Measurements from ENCODE around the gene NELL1.

The NELL1 gene

GRCh38 chr11:21552911-21553310 lies 883.5 kb downstream of the NELL1 start:
- no peak for TF ChIP-seq CSRNP3 (CRISPR knock-in tag; IDR thresholded peaks at IDR 0.05)
- TF ChIP-seq PPARA (CRISPR knock-in tag; IDR thresholded peaks at IDR 0.05; ENCODE audit: borderline replicate concordance): no peak
- no peak for TF ChIP-seq ZC3H10 (CRISPR knock-in tag; IDR thresholded peaks at IDR 0.05)
- no peak for ATAC-seq

- no peak for ATAC-seq
- no peak for TF ChIP-seq ESRRG (CRISPR knock-in tag; IDR thresholded peaks at IDR 0.05)
- no peak for TF ChIP-seq ZNF70 (CRISPR knock-in tag; IDR thresholded peaks at IDR 0.05)
- no peak for TF ChIP-seq TOX (CRISPR knock-in tag; IDR thresholded peaks at IDR 0.05; ENCODE audit: borderline replicate concordance)
- TF ChIP-seq ZC3H10 (CRISPR knock-in tag; IDR thresholded peaks at IDR 0.05): no peak
- no peak for TF ChIP-seq PATZ1 (CRISPR knock-in tag; IDR thresholded peaks at IDR 0.05; ENCODE audit: borderline replicate concordance)
- TF ChIP-seq ZFP3 (CRISPR knock-in tag; IDR thresholded peaks at IDR 0.05): no peak
- no peak for TF ChIP-seq POU6F1 (CRISPR knock-in tag; IDR thresholded peaks at IDR 0.05; ENCODE audit: borderline replicate concordance, low read depth)
- TF ChIP-seq TCF4 (CRISPR knock-in tag; IDR thresholded peaks at IDR 0.05; ENCODE audit: borderline replicate concordance): no peak
- no peak for TF ChIP-seq PPARA (CRISPR knock-in tag; IDR thresholded peaks at IDR 0.05; ENCODE audit: borderline replicate concordance)
- no peak for TF ChIP-seq ZFP30 (CRISPR knock-in tag; IDR thresholded peaks at IDR 0.05)
- TF ChIP-seq GLIS3 (CRISPR knock-in tag; IDR thresholded peaks at IDR 0.05): no peak
- TF ChIP-seq SNAI2 (CRISPR knock-in tag; IDR thresholded peaks at IDR 0.05): no peak
- TF ChIP-seq RARB (CRISPR knock-in tag; IDR thresholded peaks at IDR 0.05): no peak
Observed at GRCh38 chr11:21553795-21554194, 884.4 kb downstream of the NELL1 start.

GRCh38 chr11:21554284-21554683 lies 884.9 kb downstream of the NELL1 start:
- no peak for ATAC-seq
- TF ChIP-seq ISL1 (CRISPR knock-in tag; IDR thresholded peaks at IDR 0.05) (no peak), CSRNP3 (CRISPR knock-in tag; IDR thresholded peaks at IDR 0.05) (no peak), TCF4 (CRISPR knock-in tag; IDR thresholded peaks at IDR 0.05; ENCODE audit: borderline replicate concordance) (0 out of 2 replicates have a peak, but pooled peaks have one; percentile 16), ZNF565 (CRISPR knock-in tag; conservative IDR thresholded peaks at IDR 0.05; ENCODE audit: low read depth) (no peak), ZNF70 (CRISPR knock-in tag; IDR thresholded peaks at IDR 0.05) (peak; percentile 88), BACH2 (CRISPR knock-in tag; IDR thresholded peaks at IDR 0.05; ENCODE audit: borderline replicate concordance) (no peak)

GRCh38 chr11:21556926-21557325 lies 887.5 kb downstream of the NELL1 start:
- ATAC-seq: no peak; the same call in 2 of the 3 replicates
- TF ChIP-seq ZNF8 (CRISPR knock-in tag; IDR thresholded peaks at IDR 0.05) (no peak), RARB (CRISPR knock-in tag; IDR thresholded peaks at IDR 0.05) (no peak), SNAI2 (CRISPR knock-in tag; IDR thresholded peaks at IDR 0.05) (no peak), BACH2 (CRISPR knock-in tag; IDR thresholded peaks at IDR 0.05; ENCODE audit: borderline replicate concordance) (0 out of 2 replicates have a peak, but pooled peaks have one; percentile 20), TCF4 (CRISPR knock-in tag; IDR thresholded peaks at IDR 0.05; ENCODE audit: borderline replicate concordance) (peak; percentile 95), PPARA (CRISPR knock-in tag; IDR thresholded peaks at IDR 0.05; ENCODE audit: borderline replicate concordance) (no peak), TOX (CRISPR knock-in tag; IDR thresholded peaks at IDR 0.05; ENCODE audit: borderline replicate concordance) (no peak), TSHZ2 (CRISPR knock-in tag; IDR thresholded peaks at IDR 0.05) (peak; percentile 68; the same call in 1 of the 2 replicates), ARNTL (CRISPR knock-in tag; IDR thresholded peaks at IDR 0.05; ENCODE audit: borderline replicate concordance, low read depth) (no peak), CSDC2 (CRISPR knock-in tag; IDR thresholded peaks at IDR 0.05) (no peak), GLIS3 (CRISPR knock-in tag; IDR thresholded peaks at IDR 0.05) (peak; percentile 63; the same call in 1 of the 2 replicates), ZFP3 (CRISPR knock-in tag; IDR thresholded peaks at IDR 0.05) (no peak), ESRRG (CRISPR knock-in tag; IDR thresholded peaks at IDR 0.05) (no peak), POU6F1 (CRISPR knock-in tag; IDR thresholded peaks at IDR 0.05; ENCODE audit: borderline replicate concordance, low read depth) (no peak)

Measured in SK-N-SH treated with all-trans-retinoic acid at 6 μM for 48 hours (cell line).